Raji (cell line): Measurements from ENCODE around the gene IQGAP2.

Source experiments
- POLR2A ChIP-seq: IDR thresholded peaks from 2 replicates; pipeline ENCODE4 v1.6.1; 2011; ENCODE audit warnings: low read depth, low read length, control low read depth; ENCODE audit not compliant: insufficient read depth

Gene IQGAP2

GRCh38 chr5:76402886-76403765 is at the start of gene IQGAP2:
IQGAP2 (plus strand) TSS chr5:76403285; CDS start chr5:76403546, 261 bp downstream.
- TF ChIP-seq POLR2A = no peak

GRCh38 chr5:76356887-76357286 is 46.2 kb upstream of the IQGAP2 start:
- no peak for TF ChIP-seq POLR2A

GRCh38 chr5:76363352-76364225 is 39.5 kb upstream of the IQGAP2 start:
- TF ChIP-seq POLR2A = no peak

GRCh38 chr5:76364226-76364589 is 38.9 kb upstream of the IQGAP2 start:
- no peak for TF ChIP-seq POLR2A

- TF ChIP-seq POLR2A = no peak
Observed at GRCh38 chr5:76365561-76365960, 37.5 kb upstream of the IQGAP2 start.

- TF ChIP-seq POLR2A = no peak
Observed at GRCh38 chr5:76366596-76366995, 36.5 kb upstream of the IQGAP2 start.

GRCh38 chr5:76367623-76368371 is 35.3 kb upstream of the IQGAP2 start:
- TF ChIP-seq POLR2A = no peak

- TF ChIP-seq POLR2A = no peak
Observed at GRCh38 chr5:76368941-76369340, 34.1 kb upstream of the IQGAP2 start.

- no peak for TF ChIP-seq POLR2A
Observed at GRCh38 chr5:76371960-76372322, 31.1 kb upstream of the IQGAP2 start.

GRCh38 chr5:76372323-76373054 is 30.6 kb upstream of the IQGAP2 start:
- TF ChIP-seq POLR2A = no peak

- TF ChIP-seq POLR2A = no peak
Observed at GRCh38 chr5:76376148-76376865, 26.8 kb upstream of the IQGAP2 start.

GRCh38 chr5:76376866-76377230 is 26.2 kb upstream of the IQGAP2 start:
- TF ChIP-seq POLR2A = no peak

GRCh38 chr5:76378355-76378754 is 24.7 kb upstream of the IQGAP2 start:
- no peak for TF ChIP-seq POLR2A

GRCh38 chr5:76379316-76379715 is 23.8 kb upstream of the IQGAP2 start:
- no peak for TF ChIP-seq POLR2A
